Testis (tissue), 3 donors: ENCODE results near the gene SF3B2. TPM values are rescaled to one million over a fixed set of nuclear protein-coding genes. Genes with fewer than 3 reads are reported as not detected.

Experiments used
- DNase-seq: peaks from one replicate; pipeline ENCODE4 v3.0.0-alpha.2; 2019
- H3K27ac ChIP-seq, 2 donors: fragments of 200-600 bp; sonication (generic); one replicate each; pipeline ENCODE4 v1.5.1; 2019
- H3K27me3 ChIP-seq: fragments of 200-600 bp; sonication (generic); one replicate; pipeline ENCODE4 v1.5.1; 2019
- H3K36me3 ChIP-seq: fragments of 200-600 bp; sonication (generic); one replicate; pipeline ENCODE4 v1.5.1; 2017; ENCODE audit warnings: low read depth; ENCODE audit errors: missing control alignments
- H3K4me1 ChIP-seq: fragments of 200-600 bp; sonication (generic); one replicate; pipeline ENCODE4 v1.5.1; 2019
- H3K4me3 ChIP-seq, 2 donors: fragments of 200-600 bp; sonication (generic); one replicate each; pipeline ENCODE4 v1.5.1; 2017 to 2019
- H3K9me3 ChIP-seq: fragments of 200-600 bp; sonication (generic); one replicate; pipeline ENCODE4 v1.5.1; 2017
- POLR2A ChIP-seq: fragments of 450-650 bp; IDR thresholded peaks from one replicate; pipeline ENCODE4 v1.6.1; 2017; ENCODE audit warnings: antibody characterized with exemption, mild to moderate bottlenecking, moderate library complexity
- WGBS, 2 donors: methylation state at CpG; one replicate each; pipeline ENCODE4 v1.1.5; 2018; 5-methylcytosine and 5-hydroxymethylcytosine counted together
- intact Hi-C: fragments of 100-400 bp; cut with DNase I; formaldehyde crosslinking; loops from one replicate; pipeline ENCODE4 v1.15.1; 2023; ENCODE audit warnings: low total_unique reads
- polyA plus RNA-seq: library from polyadenylated mRNA; stranded (reverse); fragments of 350-450 nt; fragmentation: Illumina TruSeq; extraction: RNeasy Lipid Tissue Mini Kit (QIAGEN cat#74804); gene quantifications from one replicate; pipeline ENCODE4 v1.2.3, GENCODE V29; 2014; ENCODE audit warnings: low read depth, low replicate concordance; ENCODE audit not compliant: insufficient read depth
- total RNA-seq, 2 donors: library from RNA; depleted of rRNA; stranded (reverse); fragments of >200 nt; gene quantifications; one replicate each; pipeline ENCODE4 v1.2.3, GENCODE V29; 2016
- TF ChIP-seq, protein P1 (sequence below), 3 experiments: fragments of 450-650 bp in 2 of 3; fragments of 200-600 bp in 1 of 3; sonication (generic) in 1 of 3; IDR thresholded peaks; one replicate each; pipeline ENCODE4 v1.5.1; 2016 to 2019; ENCODE audit warnings: antibody characterized with exemption in 3 of 3, mild to moderate bottlenecking in 2 of 3, moderate library complexity in 1 of 3

SF3B2 gene
- total and polyA plus RNA-seq, 3 donors from 2014 or later: 307 to 341 (median 315) TPM

DNA sequence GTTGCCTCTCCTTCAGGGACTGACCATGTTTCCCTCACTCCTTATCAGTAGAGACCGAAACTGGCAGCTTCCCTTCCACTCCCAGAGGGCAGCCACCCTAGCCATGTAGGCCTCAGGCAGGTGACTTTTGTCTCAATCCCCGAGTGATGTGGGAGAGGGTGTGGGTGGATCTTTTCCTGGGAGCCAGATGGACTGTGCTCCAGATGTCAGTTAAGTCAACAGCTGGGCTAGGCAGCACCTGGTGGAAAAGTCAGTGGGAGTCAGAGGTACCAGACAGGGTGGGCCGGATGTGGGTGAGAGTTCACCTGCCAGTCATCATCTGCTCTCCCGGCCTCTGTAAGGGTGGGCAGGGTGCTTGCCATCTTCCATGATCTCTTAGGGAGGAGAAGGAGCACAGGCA, 48.0 kb upstream of the SF3B2 start:
- intact Hi-C loops: no loop called here
- Histone ChIP-seq H3K4me1 (peaks cover 16% of the 10 kb centered on the region), H3K36me3 (no peaks in the 10 kb centered on the region), H3K27ac (no peak overlapping the region), H3K9me3 (no peaks in the 10 kb centered on the region), H3K27me3 (no peaks in the 10 kb centered on the region), H3K4me3 (no peak overlapping the region)
- DNase-seq: no peak
- no peak for TF ChIP-seq POLR2A
- TF ChIP-seq, protein P1, sequence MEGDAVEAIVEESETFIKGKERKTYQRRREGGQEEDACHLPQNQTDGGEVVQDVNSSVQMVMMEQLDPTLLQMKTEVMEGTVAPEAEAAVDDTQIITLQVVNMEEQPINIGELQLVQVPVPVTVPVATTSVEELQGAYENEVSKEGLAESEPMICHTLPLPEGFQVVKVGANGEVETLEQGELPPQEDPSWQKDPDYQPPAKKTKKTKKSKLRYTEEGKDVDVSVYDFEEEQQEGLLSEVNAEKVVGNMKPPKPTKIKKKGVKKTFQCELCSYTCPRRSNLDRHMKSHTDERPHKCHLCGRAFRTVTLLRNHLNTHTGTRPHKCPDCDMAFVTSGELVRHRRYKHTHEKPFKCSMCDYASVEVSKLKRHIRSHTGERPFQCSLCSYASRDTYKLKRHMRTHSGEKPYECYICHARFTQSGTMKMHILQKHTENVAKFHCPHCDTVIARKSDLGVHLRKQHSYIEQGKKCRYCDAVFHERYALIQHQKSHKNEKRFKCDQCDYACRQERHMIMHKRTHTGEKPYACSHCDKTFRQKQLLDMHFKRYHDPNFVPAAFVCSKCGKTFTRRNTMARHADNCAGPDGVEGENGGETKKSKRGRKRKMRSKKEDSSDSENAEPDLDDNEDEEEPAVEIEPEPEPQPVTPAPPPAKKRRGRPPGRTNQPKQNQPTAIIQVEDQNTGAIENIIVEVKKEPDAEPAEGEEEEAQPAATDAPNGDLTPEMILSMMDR (IDR thresholded peaks at IDR 0.05): no peak
- 49 to 63% methylated on average over 4 of the region's 4 CpGs for WGBS, 2 donors

DNA sequence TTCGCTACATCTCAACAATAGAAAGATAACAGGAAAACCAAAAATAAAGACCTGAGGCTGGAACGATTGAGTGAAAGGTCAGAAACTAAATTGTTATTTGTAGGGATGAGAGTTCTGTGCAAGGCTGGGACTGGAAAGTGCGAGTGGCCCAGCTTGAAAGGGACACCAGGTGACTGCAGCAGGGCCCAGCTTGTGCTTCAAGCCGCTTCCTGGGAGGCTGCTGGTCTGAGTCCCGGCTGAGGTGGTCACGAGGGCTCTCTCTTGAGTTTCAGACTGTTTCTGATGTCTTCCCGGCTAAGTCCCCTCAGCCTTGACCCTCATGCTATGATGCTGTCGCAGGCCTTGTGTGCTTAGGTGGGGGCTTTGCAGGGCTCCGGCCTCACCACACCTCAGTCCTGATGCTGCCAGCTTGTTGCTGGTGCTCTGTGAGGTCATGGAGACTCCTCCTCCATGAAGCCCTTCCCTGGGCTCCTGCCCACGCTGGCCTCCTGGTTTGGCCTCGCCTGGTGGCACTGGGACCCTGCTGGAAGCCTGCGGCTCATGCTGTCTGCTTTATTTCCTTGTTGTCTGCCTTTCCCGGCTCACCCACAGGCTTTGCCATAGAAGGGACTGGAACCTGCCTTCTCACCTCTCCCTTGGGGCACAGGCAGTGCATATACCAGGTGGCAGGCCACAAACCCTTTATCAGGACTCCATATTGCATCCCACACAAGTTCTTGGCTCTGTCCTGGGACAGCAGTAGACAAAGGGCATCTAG, 45.9 kb upstream of the SF3B2 start:
- no peak for TF ChIP-seq POLR2A
- TF ChIP-seq, protein P1 (IDR thresholded peaks at IDR 0.05): no peak
- no peak overlapping the region for H3K27ac ChIP-seq
- intact Hi-C loops: no loop called here

DNA sequence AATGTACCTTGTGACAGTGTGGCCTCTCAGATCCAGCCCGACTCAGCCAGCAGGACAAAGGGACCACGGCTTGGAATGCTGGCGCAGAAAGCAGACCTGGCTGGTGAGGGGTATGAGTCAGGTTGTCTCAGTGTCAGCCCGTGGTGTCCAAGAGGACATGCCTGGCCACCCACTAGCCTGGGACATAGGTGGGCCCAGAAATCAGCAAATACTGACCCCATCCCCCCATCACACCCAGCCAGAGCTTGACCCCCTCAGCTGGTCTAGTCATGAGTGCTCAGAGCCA, 45.3 kb upstream of the SF3B2 start:
- H3K9me3 ChIP-seq: no peaks in the 10 kb centered on the region
- intact Hi-C loops: no loop called here
- TF ChIP-seq, protein P1 (IDR thresholded peaks at IDR 0.05): no peak
- no peak for TF ChIP-seq POLR2A
- no peak overlapping the region for H3K27ac ChIP-seq
- no peaks in the 10 kb centered on the region for H3K36me3 ChIP-seq
- H3K27me3 ChIP-seq: no peaks in the 10 kb centered on the region
- 76% methylated on average over 4 of the region's 4 CpGs; no CpG with 5 or more reads in 1 of the 2 donors for WGBS, 2 donors
- no peak for DNase-seq
- H3K4me3 ChIP-seq: no peak overlapping the region
- peaks cover 11% of the 10 kb centered on the region for H3K4me1 ChIP-seq

More for the DNA sequence above, 45.9 kb upstream of the SF3B2 start:
- H3K36me3 ChIP-seq: no peaks in the 10 kb centered on the region
- H3K9me3 ChIP-seq: no peaks in the 10 kb centered on the region
- WGBS, 2 donors: 78 to 81% methylated on average over 13 of the region's 13 CpGs
- no peak for DNase-seq
- no peaks in the 10 kb centered on the region for H3K27me3 ChIP-seq
- peaks cover 8% of the 10 kb centered on the region for H3K4me1 ChIP-seq
- H3K4me3 ChIP-seq: no peak overlapping the region

DNA sequence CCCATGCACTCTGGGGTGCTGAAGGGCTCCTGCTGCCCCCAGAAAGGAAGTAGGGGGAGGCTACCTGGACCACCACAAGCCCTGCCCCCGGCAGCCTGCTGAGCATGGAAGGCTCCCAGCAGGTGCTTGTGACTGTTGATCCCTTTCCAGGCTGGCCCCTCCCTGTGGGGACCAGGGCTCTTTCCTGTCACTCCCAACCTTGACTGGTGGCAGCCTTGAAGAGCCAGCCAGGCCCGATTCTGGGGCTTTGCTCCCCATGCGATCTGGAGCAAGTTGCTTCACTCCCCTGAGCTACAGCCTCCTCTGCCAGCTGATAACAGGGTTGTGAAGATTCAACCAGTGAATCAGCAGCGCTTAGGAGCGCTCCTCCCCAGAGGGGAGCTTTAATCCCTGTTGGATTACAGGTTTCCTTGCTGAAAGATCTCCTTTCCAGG, 44.9 kb upstream of the SF3B2 start:
- H3K9me3 ChIP-seq: no peaks in the 10 kb centered on the region
- TF ChIP-seq, protein P1 (IDR thresholded peaks at IDR 0.05): no peak
- no peak for TF ChIP-seq POLR2A
- DNase-seq: peak; percentile 48
- no peaks in the 10 kb centered on the region for H3K27me3 ChIP-seq
- 55% methylated on average over 5 of the region's 5 CpGs; no CpG with 5 or more reads in 1 of the 2 donors for WGBS, 2 donors
- no peak overlapping the region for H3K27ac ChIP-seq
- peaks cover 11% of the 10 kb centered on the region for H3K4me1 ChIP-seq
- no peak overlapping the region for H3K4me3 ChIP-seq
- intact Hi-C loops: no loop called here
- no peaks in the 10 kb centered on the region for H3K36me3 ChIP-seq

DNA sequence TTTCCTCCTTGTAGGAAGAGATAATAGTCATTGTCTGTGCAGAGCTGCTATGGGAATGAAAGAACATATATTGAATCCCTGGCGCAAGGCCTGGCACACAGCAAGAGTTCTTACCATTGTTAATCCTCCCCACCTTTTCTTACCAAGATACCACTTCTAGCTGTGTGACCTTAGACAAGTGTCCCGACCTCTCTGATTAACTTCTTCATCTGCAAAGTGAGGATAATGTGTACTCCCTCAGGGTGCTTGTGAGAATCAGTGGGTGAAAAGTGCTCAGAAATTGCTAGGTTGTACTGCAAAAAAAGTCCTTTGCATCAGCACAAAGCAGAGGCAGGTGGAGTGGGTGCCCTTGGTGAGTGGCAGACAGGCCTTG, 44.1 kb upstream of the SF3B2 start:
- H3K27ac ChIP-seq: no peak overlapping the region
- WGBS, 2 donors: 71 to 78% methylated on average over 2 of the region's 2 CpGs
- intact Hi-C loops: no loop called here
- no peaks in the 10 kb centered on the region for H3K27me3 ChIP-seq
- DNase-seq: no peak
- TF ChIP-seq POLR2A: no peak
- TF ChIP-seq, protein P1 (IDR thresholded peaks at IDR 0.05): no peak
- no peak overlapping the region for H3K4me3 ChIP-seq
- no peaks in the 10 kb centered on the region for H3K36me3 ChIP-seq
- H3K4me1 ChIP-seq: peaks cover 11% of the 10 kb centered on the region
- H3K9me3 ChIP-seq: no peaks in the 10 kb centered on the region
